PC-3 (cell line): ENCODE results near the gene UQCC2. TPM values are rescaled to one million over a fixed set of nuclear protein-coding genes. Genes with fewer than 3 reads are reported as not detected.

ENCODE experiments used
- ATAC-seq: fragments of 200-7000 bp; cut with Tn5 transposase; 2 replicates; pipeline ENCODE4 v1.9.1; 2020; ENCODE audit warnings: mild to moderate bottlenecking, moderate library complexity
- BruUV-seq: library from RNA; stranded (reverse); fragments of 400-500 nt; replicated peaks from 2 replicates; lab custom pipeline; 2021; lab: Mats Ljungman, UMichigan
- CTCF ChIA-PET: fragments of 300-600 bp; sonication (Branson Sonifier 250); formaldehyde crosslinking; loops from one replicate; lab custom pipeline; 2022; ENCODE audit warnings: antibody characterized with exemption; lab: Charles Lee
- POLR2A ChIA-PET: fragments of 300-600 bp; sonication (Branson Sonifier 250); formaldehyde crosslinking; loops from one replicate; lab custom pipeline; 2022; ENCODE audit warnings: antibody characterized with exemption; ENCODE audit not compliant: unreplicated experiment; lab: Charles Lee
- DNase-seq: peaks from one replicate; pipeline ENCODE4 v3.0.0-alpha.2; 2015
- H2AFZ ChIP-seq: fragments of 300-600 bp; sonication (generic); 2 replicates; pipeline ENCODE4 v1.6.0; 2016; ENCODE audit warnings: antibody characterized with exemption, low read length
- H3F3A ChIP-seq: fragments of 300-600 bp; sonication (generic); one replicate; pipeline ENCODE4 v1.6.0; 2017; ENCODE audit warnings: antibody characterized with exemption, low read length, control low read depth, mild to moderate bottlenecking; ENCODE audit not compliant: unreplicated experiment
- H3K27ac ChIP-seq: fragments of 300-600 bp; sonication (generic); 2 replicates; pipeline ENCODE4 v1.5.1; 2016; ENCODE audit warnings: mild to moderate bottlenecking, low read length
- H3K27me3 ChIP-seq: fragments of 300-600 bp; sonication (generic); 2 replicates; pipeline ENCODE4 v1.6.1; 2016; ENCODE audit warnings: low read length, mixed read lengths
- H3K36me3 ChIP-seq: fragments of 300-600 bp; sonication (generic); 2 replicates; pipeline ENCODE4 v1.6.1; 2016; ENCODE audit warnings: low read depth, mixed run types, low read length, mixed read lengths
- H3K4me1 ChIP-seq: fragments of 300-600 bp; sonication (generic); 2 replicates; pipeline ENCODE4 v1.5.1; 2016; ENCODE audit warnings: low read length; ENCODE audit not compliant: insufficient read depth
- H3K4me2 ChIP-seq: fragments of 300-600 bp; sonication (generic); 2 replicates; pipeline ENCODE4 v1.6.0; 2016; ENCODE audit warnings: low read length
- H3K4me3 ChIP-seq: fragments of 300-600 bp; sonication (generic); 2 replicates; pipeline ENCODE4 v1.5.1; 2016; ENCODE audit warnings: mild to moderate bottlenecking, low read length, mixed read lengths
- H3K79me2 ChIP-seq: fragments of 300-600 bp; sonication (generic); 2 replicates; pipeline ENCODE4 v1.6.1; 2017; ENCODE audit warnings: low read length, mixed read lengths
- H3K9ac ChIP-seq: fragments of 300-600 bp; sonication (generic); 2 replicates; pipeline ENCODE4 v1.6.0; 2016; ENCODE audit warnings: mild to moderate bottlenecking, low read length
- H3K9me2 ChIP-seq: fragments of 300-600 bp; sonication (generic); replicated peaks from 2 replicates; pipeline ENCODE4 v1.6.1; 2016; ENCODE audit warnings: mixed run types, low read length, mixed read lengths
- H3K9me3 ChIP-seq: fragments of 300-600 bp; sonication (generic); 2 replicates; pipeline ENCODE4 v1.6.1; 2016; ENCODE audit warnings: low read length, mixed read lengths
- H4K20me1 ChIP-seq: fragments of 300-600 bp; sonication (generic); 2 replicates; pipeline ENCODE4 v1.6.1; 2016; ENCODE audit warnings: low read length, mixed read lengths
- EZH2 ChIP-seq: fragments of 300-600 bp; sonication (generic); IDR thresholded peaks from one replicate; pipeline ENCODE4 v1.6.1; 2017; ENCODE audit warnings: antibody characterized with exemption, mild to moderate bottlenecking, low read length; ENCODE audit not compliant: unreplicated experiment
- EZH2phosphoT487 ChIP-seq: fragments of 300-600 bp; sonication (generic); IDR thresholded peaks from 2 replicates; pipeline ENCODE4 v1.6.1; 2018; ENCODE audit warnings: mild to moderate bottlenecking, antibody characterized with exemption, low read length, borderline replicate concordance
- intact Hi-C: fragments of 100-400 bp; cut with micrococcal nuclease; formaldehyde crosslinking; loops from 2 replicates; pipeline ENCODE4 v1.9.0; 2023
- total RNA-seq: library from RNA; depleted of rRNA; stranded (reverse); fragments of >200 nt; gene quantifications from 2 replicates; pipeline ENCODE4 v1.2.3, GENCODE V29; 2014
- TF ChIP-seq, protein P1 (sequence below): fragments of 300-600 bp; sonication (generic); conservative IDR thresholded peaks from 2 replicates; pipeline ENCODE4 v1.5.1; 2017; ENCODE audit warnings: antibody characterized with exemption, low read depth, mild to moderate bottlenecking, low read length

Gene UQCC2
- total RNA-seq, 1 experiment from 2014 or later = 107 TPM

DNA sequence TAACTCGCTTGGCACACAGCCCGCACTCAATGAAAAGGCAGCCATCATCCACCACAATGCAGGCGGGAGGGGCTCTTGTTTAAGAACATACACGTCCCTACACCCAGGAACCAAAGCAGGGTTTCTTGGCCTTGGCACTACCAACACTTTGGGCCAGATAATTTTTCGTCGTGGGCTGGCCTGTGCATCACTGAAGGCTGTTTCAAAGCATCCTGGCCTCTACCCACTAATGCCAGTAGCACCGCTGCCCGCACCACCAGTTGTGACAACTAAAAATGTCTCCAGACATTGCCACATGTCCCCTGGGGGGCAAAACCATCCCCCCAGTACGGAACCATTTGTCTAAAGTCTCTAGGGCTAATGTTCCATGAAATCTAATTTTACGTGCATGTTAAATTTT is 13.0 kb downstream of the UQCC2 start:
- Histone ChIP-seq H3K9me3 (no peaks in the 10 kb centered on the region), H4K20me1 (no peaks in the 10 kb centered on the region), H3K27me3 (no peaks in the 10 kb centered on the region), H3F3A (peaks cover 5% of the 10 kb centered on the region), H3K36me3 (peaks cover 51% of the 10 kb centered on the region), H3K4me2 (no peak overlapping the region), H3K4me3 (no peak overlapping the region), H3K4me1 (peaks cover 43% of the 10 kb centered on the region), H2AFZ (no peak overlapping the region), H3K9me2 (no peaks in the 10 kb centered on the region), H3K27ac (no peak overlapping the region), H3K79me2 (peaks cover 14% of the 10 kb centered on the region; the same call in 1 of the 2 replicates), H3K9ac (no peak overlapping the region)
- DNase-seq (no peak), ATAC-seq (no peak)
- CTCF ChIA-PET = no interaction called here
- BruUV-seq = no TSS peak
- intact Hi-C loops = no loop called here
- TF ChIP-seq EZH2 (no peak), EZH2phosphoT487 (no peak)
- TF ChIP-seq, protein P1, sequence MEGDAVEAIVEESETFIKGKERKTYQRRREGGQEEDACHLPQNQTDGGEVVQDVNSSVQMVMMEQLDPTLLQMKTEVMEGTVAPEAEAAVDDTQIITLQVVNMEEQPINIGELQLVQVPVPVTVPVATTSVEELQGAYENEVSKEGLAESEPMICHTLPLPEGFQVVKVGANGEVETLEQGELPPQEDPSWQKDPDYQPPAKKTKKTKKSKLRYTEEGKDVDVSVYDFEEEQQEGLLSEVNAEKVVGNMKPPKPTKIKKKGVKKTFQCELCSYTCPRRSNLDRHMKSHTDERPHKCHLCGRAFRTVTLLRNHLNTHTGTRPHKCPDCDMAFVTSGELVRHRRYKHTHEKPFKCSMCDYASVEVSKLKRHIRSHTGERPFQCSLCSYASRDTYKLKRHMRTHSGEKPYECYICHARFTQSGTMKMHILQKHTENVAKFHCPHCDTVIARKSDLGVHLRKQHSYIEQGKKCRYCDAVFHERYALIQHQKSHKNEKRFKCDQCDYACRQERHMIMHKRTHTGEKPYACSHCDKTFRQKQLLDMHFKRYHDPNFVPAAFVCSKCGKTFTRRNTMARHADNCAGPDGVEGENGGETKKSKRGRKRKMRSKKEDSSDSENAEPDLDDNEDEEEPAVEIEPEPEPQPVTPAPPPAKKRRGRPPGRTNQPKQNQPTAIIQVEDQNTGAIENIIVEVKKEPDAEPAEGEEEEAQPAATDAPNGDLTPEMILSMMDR = no peak
- POLR2A ChIA-PET = no interaction called here

DNA sequence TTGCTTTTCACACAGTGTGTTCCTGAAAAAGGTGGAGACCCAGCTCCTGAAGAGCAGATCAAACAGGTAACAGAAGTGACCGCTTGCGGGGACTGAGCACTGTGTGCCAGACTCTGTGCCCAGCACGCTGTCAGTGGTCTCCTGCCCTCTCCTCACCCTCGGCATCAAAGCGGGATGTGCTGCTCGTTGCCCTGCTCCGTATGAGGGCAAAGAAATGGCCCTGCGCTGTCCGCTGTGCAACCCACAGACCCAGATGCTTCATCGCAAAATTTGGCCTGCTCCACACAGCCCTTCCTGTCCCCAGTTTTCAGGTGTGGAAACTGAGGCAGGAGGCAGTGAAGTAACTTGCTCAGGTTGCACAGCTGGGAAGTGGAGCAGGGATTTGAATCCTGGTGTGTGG is 13.7 kb downstream of the UQCC2 start:
- no peaks in the 10 kb centered on the region for H3K27me3 ChIP-seq
- peaks cover 3% of the 10 kb centered on the region for H3F3A ChIP-seq
- no peak overlapping the region for H3K9ac ChIP-seq
- H3K9me2 ChIP-seq = no peaks in the 10 kb centered on the region
- H3K9me3 ChIP-seq = no peaks in the 10 kb centered on the region
- H4K20me1 ChIP-seq = no peaks in the 10 kb centered on the region
- ATAC-seq (no peak), DNase-seq (no peak)
- H3K36me3 ChIP-seq = peaks cover 54% of the 10 kb centered on the region
- no peak overlapping the region for H3K4me3 ChIP-seq
- intact Hi-C loops = no loop called here
- H3K4me1 ChIP-seq = peaks cover 48% of the 10 kb centered on the region
- ChIA-PET POLR2A (interaction anchor here (0.6 kb wide), 1 partner anchor 400 kb away, joined by 4 read pairs; no protein-coding TSS in a partner anchor), CTCF (no interaction called here)
- H3K4me2 ChIP-seq = no peak overlapping the region
- H3K79me2 ChIP-seq = peaks cover 14% of the 10 kb centered on the region; the same call in 1 of the 2 replicates
- no peak overlapping the region for H2AFZ ChIP-seq
- no TSS peak for BruUV-seq
- peak overlapping the region; percentile 94; the same call in 1 of the 2 replicates for H3K27ac ChIP-seq
- no peak for TF ChIP-seq EZH2
- TF ChIP-seq, protein P1 = no peak
